AG04450 (cell line): ENCODE results near the gene MAD1L1. TPM values are rescaled to one million over a fixed set of nuclear protein-coding genes. Genes with fewer than 3 reads are reported as not detected.

ENCODE experiments used
- CTCF ChIA-PET: fragments of 300-600, 350-600 bp; formaldehyde crosslinking; extraction: SDS; loops from one replicate; lab custom pipeline; 2022; ENCODE audit warnings: antibody characterized with exemption, inconsistent platforms; lab: Charles Lee
- POLR2A ChIA-PET: fragments of 350-600 bp; formaldehyde crosslinking; extraction: SDS; loops from one replicate; lab custom pipeline; 2021; ENCODE audit warnings: antibody characterized with exemption, inconsistent platforms; lab: Yijun Ruan, JAX
- DNase-seq: peaks from one replicate; pipeline ENCODE4 v3.0.0-alpha.2; 2011; ENCODE audit warnings: low read depth, low spot score
- H3K27ac ChIP-seq: one replicate; pipeline ENCODE4 v1.5.1; 2012; ENCODE audit warnings: low read depth, low read length, control low read depth
- H3K27me3 ChIP-seq: one replicate; pipeline ENCODE4 v1.6.0; 2012; ENCODE audit warnings: low read length; ENCODE audit not compliant: control insufficient read depth, insufficient read depth
- H3K4me3 ChIP-seq: 2 replicates; pipeline ENCODE4 v1.5.1; 2011; ENCODE audit warnings: mild to moderate bottlenecking, low read depth, low read length, control low read depth
- H3K9me3 ChIP-seq: 2 replicates; pipeline ENCODE4 v1.5.1; 2012; ENCODE audit warnings: low read length; ENCODE audit not compliant: control insufficient read depth, insufficient read depth
- CTCF ChIP-seq: IDR thresholded peaks from 2 replicates; pipeline ENCODE4 v1.5.1; 2011; ENCODE audit warnings: low read depth, low read length, control low read depth, inconsistent platforms
- polyA plus RNA-seq: library from polyadenylated mRNA; depleted of rRNA; stranded (reverse); fragments of >200 nt; gene quantifications from 2 replicates; pipeline ENCODE4 v1.2.3, GENCODE V29; 2011

Gene MAD1L1
- polyA plus RNA-seq, 1 experiment: 11.9 TPM

GRCh38 chr7:1854866-1855724, 377.6 kb downstream of the MAD1L1 start:
- Histone ChIP-seq H3K27me3 (no peaks in the 10 kb centered on the region), H3K9me3 (peaks cover 16% of the 10 kb centered on the region), H3K27ac (no peak overlapping the region), H3K4me3 (no peak overlapping the region)
- CTCF ChIA-PET: no interaction called here
- DNase-seq: no peak
- TF ChIP-seq CTCF: no peak
- POLR2A ChIA-PET: interaction anchor here (1.0 kb wide), 1 partner anchor 28 kb away, joined by 3 read pairs; no protein-coding TSS in a partner anchor

GRCh38 chr7:1853986-1854865, 378.5 kb downstream of the MAD1L1 start:
- Histone ChIP-seq H3K27ac (no peak overlapping the region), H3K4me3 (no peak overlapping the region), H3K9me3 (peaks cover 16% of the 10 kb centered on the region), H3K27me3 (no peaks in the 10 kb centered on the region)
- no peak for DNase-seq
- CTCF ChIA-PET: no interaction called here
- TF ChIP-seq CTCF: no peak
- POLR2A ChIA-PET: interaction anchor here (1.0 kb wide), 1 partner anchor 29 kb away, joined by 3 read pairs; no protein-coding TSS in a partner anchor

- ChIA-PET POLR2A (no interaction called here), CTCF (no interaction called here)
- Histone ChIP-seq H3K4me3 (no peak overlapping the region), H3K27me3 (no peaks in the 10 kb centered on the region), H3K9me3 (peaks cover 16% of the 10 kb centered on the region), H3K27ac (no peak overlapping the region)
- DNase-seq: no peak
- no peak for TF ChIP-seq CTCF
Measured at GRCh38 chr7:1853431-1853985, 379.2 kb downstream of the MAD1L1 start.

- Histone ChIP-seq H3K27ac (no peak overlapping the region), H3K9me3 (peaks cover 16% of the 10 kb centered on the region), H3K27me3 (no peaks in the 10 kb centered on the region), H3K4me3 (no peak overlapping the region)
- no peak for TF ChIP-seq CTCF
- no peak for DNase-seq
- POLR2A ChIA-PET: no interaction called here
- CTCF ChIA-PET: no interaction called here
Measured at GRCh38 chr7:1852517-1853430, 380.0 kb downstream of the MAD1L1 start.
